RKO (cell line): Measurements from ENCODE around the gene PNKP.
A peak's percentile ranks its signal among the peaks of the same experiment; 100 is the strongest.

Source experiments
- DNase-seq: peaks from one replicate; pipeline ENCODE4 v3.0.0-alpha.2; 2016; ENCODE audit warnings: low spot score

The PNKP gene

GRCh38 chr19:49818649-49819370, 48.6 kb downstream of the PNKP start:
- no peak for DNase-seq

GRCh38 chr19:49817964-49818648, 49.3 kb downstream of the PNKP start, which contains the start of gene MED25:
Gene MED25 (plus strand): TSS chr19:49818289. CDS start chr19:49818342, 53 bp downstream.
- DNase-seq = peak; percentile 82

DNA sequence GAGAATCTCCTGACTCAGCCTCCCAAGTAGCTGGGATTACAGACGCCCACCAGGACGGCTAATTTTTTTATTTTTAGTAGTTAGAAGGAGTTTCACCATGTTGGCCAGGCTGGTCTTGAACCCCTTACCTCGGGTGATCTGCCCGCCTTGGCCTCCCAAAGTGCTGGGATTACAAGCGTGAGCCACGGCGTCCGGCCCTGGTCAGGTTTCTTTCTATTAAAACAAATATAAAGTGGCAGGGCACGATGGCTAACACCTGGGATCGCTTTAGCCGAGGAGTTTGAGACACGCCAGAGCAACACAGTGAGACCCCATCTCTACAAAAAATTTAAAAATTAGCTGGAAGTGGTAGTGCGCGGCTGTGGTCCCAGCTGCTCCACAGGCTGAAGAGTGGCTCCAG, 50.8 kb downstream of the PNKP start:
- no peak for DNase-seq

- DNase-seq = peak; percentile 46
Measured at GRCh38 chr19:49814010-49814409, 53.4 kb downstream of the PNKP start.

- no peak for DNase-seq
Measured at GRCh38 chr19:49812997-49813861, 54.1 kb downstream of the PNKP start, which contains the start of gene FUZ. Gene FUZ (minus strand): TSS chr19:49813292. CDS start chr19:49813106, 186 bp downstream.

GRCh38 chr19:49812452-49812996, 54.9 kb downstream of the PNKP start:
- DNase-seq = no peak

DNA sequence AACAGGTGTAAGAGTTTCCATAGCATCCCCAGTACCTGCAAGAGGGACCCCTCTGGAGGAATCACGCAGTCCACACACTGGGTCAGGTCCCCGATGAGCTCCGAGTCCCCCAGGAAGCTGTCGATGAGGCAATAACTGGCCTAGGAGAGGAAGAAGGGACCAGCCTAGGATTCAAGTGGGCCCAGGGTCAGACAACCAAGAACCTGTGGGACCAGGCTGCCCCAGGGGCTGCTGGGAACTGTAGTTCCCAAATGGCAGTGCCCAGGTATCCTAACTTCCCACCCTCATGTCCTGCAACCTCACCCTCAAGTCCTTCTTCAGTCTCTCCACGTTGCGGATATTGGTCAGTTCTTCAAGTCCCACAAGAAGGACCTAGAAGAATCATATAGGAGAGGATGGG, 56.0 kb downstream of the PNKP start:
- DNase-seq = no peak
